ENCODE results near the gene WDR45B. TPM values are rescaled to one million over a fixed set of nuclear protein-coding genes. Genes with fewer than 3 reads are reported as not detected.
A peak's percentile ranks its signal among the peaks of the same experiment; 100 is the strongest.

WDR45B gene
- 40.7 TPM for total RNA-seq

DNA sequence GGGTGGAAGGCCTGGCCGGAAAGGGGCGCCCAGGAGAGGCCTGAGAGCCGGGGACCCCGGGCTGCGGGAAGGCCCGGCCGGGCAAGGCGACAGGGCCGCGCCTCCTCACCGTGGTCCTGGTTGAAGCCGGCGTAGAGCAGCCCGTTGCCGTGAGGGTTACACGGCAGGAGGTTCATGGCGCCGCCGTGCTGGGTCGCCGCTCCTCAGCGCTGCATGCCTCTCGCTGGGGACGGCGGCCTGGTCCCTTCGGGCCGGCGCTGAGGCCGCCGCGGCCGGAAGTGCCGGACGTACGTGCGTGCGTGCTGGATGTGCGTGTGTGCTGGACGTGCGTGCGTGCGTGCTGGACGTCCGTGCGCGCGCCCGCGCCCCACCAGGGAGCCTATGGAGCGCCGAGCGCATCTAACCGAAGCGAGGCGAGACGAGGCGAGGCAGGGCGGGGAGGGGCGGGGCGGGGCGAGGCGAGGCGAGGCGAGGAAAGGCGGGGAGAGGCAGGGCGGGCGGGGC is at the start of gene WDR45B:
TSS of gene WDR45B (minus strand) at position 280 of the 504 bp plus-strand sequence. CDS start at position 176, 104 bp downstream.
- no peaks in the 10 kb centered on the region for H3K27me3 ChIP-seq (ENCODE audit: control insufficient read depth in 3 of 3, insufficient read depth in 3 of 3, low read length in 3 of 3)
- H3K36me3 ChIP-seq (ENCODE audit: control insufficient read depth in 3 of 3, insufficient read depth in 3 of 3, low read length in 3 of 3): peaks cover 2 to 12% (median 12%) of the 10 kb centered on the region in 3 donors
- no peaks in the 10 kb centered on the region for H3K9me3 ChIP-seq (ENCODE audit: control insufficient read depth in 3 of 3, low read length in 3 of 3)
- H3K4me1 ChIP-seq (ENCODE audit: control insufficient read depth in 3 of 3, insufficient read depth in 3 of 3, low read length in 3 of 3): peaks cover 16 to 24% (median 17%) of the 10 kb centered on the region in 3 donors
- peak within 1 kb of the TSS; percentile 88 to 95 (median 94) for H3K9ac ChIP-seq (ENCODE audit: low read depth in 1 of 3, low read length in 3 of 3)
- peak within 1 kb of the TSS; percentile 93 for H3K27ac ChIP-seq (ENCODE audit: low read depth, low read length)
- peak within 1 kb of the TSS; percentile 85 to 95 (median 91) for H3K4me3 ChIP-seq (ENCODE audit: low read length in 3 of 3)

DNA sequence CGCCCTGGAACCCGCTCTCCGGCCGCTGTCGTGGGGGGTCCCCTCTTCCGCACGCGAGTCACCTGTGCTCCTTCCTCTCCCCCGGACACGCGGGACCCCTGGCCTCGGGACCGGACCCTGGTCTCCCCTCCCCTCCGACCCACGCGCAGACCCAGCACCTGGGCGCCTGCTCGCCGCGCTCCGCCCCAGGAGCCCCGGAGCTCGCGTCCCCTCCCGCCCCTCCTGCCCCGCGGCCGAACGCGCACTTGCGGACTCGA is 49.5 kb upstream of the WDR45B start:
- peak overlapping the region; percentile 51 to 72 (median 59) for H3K9ac ChIP-seq (ENCODE audit: low read depth in 1 of 3, low read length in 3 of 3)
- peak overlapping the region; percentile 60 to 79 (median 71) for H3K4me3 ChIP-seq (ENCODE audit: low read length in 3 of 3)
- H3K9me3 ChIP-seq (ENCODE audit: control insufficient read depth in 3 of 3, low read length in 3 of 3): peaks cover 0 to 2% (median 0%) of the 10 kb centered on the region in 3 donors
- peaks cover 0 to 7% (median 0%) of the 10 kb centered on the region in 3 donors for H3K36me3 ChIP-seq (ENCODE audit: control insufficient read depth in 3 of 3, insufficient read depth in 3 of 3, low read length in 3 of 3)
- peaks cover 15 to 23% (median 18%) of the 10 kb centered on the region in 3 donors for H3K4me1 ChIP-seq (ENCODE audit: control insufficient read depth in 3 of 3, insufficient read depth in 3 of 3, low read length in 3 of 3)
- H3K27ac ChIP-seq (ENCODE audit: low read depth, low read length): no peak overlapping the region
- H3K27me3 ChIP-seq (ENCODE audit: control insufficient read depth in 3 of 3, insufficient read depth in 3 of 3, low read length in 3 of 3): no peaks in the 10 kb centered on the region

DNA sequence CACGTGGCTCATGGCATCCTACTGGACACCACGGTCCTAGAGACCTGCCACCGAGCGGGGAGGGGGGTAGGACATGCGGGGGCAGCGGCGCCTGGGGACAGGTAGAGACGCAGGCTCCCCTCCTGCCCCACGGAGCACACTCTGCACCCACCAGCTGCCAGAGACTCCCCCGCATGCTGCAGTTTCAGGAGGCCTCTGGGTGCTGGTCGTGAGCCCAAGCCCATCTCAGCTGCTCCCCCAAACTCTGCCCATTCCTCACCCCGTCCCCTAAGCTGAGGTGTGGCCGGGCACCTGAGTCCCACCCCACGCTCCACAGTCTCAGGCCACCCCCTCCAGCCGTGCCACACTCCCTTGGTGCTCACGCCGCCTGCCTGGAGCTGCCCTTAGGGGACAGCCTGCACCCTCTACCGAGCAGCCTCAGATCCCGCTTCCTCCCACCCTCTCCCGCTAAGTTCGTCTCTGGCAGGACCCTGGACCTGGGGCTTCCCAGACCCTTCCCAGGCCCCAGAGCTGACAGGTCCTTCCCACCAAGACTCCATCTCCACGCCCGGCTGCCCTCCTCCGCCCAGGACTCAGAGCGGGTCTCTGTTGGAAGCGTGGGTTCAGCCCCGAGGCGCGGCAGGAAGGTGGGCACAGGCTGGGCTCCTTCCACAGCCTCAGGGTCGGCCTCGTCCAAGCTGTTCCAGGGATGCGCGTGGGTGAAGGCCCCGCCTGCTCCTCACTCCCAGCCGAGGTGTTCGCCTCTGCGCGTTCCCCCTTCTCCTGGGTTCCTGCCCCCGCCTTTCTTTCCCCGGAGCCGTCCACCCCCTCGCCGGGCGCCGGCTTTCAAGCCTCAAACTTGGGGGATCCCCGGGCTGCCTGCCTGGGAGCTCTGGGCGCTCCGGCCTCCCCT is 48.9 kb upstream of the WDR45B start:
- peaks cover 0 to 2% (median 0%) of the 10 kb centered on the region in 3 donors for H3K9me3 ChIP-seq (ENCODE audit: control insufficient read depth in 3 of 3, low read length in 3 of 3)
- peak overlapping the region; percentile 51 to 72 (median 59) for H3K9ac ChIP-seq (ENCODE audit: low read depth in 1 of 3, low read length in 3 of 3)
- peak overlapping the region; percentile 60 to 79 (median 71) for H3K4me3 ChIP-seq (ENCODE audit: low read length in 3 of 3)
- no peak overlapping the region for H3K27ac ChIP-seq (ENCODE audit: low read depth, low read length)
- peaks cover 0 to 7% (median 0%) of the 10 kb centered on the region in 3 donors for H3K36me3 ChIP-seq (ENCODE audit: control insufficient read depth in 3 of 3, insufficient read depth in 3 of 3, low read length in 3 of 3)
- peaks cover 15 to 23% (median 18%) of the 10 kb centered on the region in 3 donors for H3K4me1 ChIP-seq (ENCODE audit: control insufficient read depth in 3 of 3, insufficient read depth in 3 of 3, low read length in 3 of 3)
- H3K27me3 ChIP-seq (ENCODE audit: control insufficient read depth in 3 of 3, insufficient read depth in 3 of 3, low read length in 3 of 3): no peaks in the 10 kb centered on the region

DNA sequence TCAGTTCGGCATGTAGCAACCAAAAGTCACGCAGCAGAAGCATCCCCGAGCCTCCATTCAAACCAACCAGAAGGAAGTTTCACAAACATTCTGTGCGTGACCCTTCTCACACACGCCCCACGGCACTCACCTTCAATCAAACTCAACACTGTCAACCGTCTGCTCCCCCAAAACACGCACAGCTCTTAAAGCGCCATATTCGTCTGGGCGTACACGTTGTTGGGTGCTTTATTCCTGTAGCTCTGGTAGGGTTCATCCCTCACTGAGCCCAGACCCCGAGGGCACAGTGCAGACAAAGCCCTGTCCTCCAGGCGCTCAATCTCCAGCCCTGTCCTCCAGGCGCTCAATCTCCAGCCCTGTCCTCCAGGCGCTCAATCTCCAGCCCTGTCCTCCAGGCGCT is 48.0 kb upstream of the WDR45B start:
- Histone ChIP-seq H3K9ac (ENCODE audit: low read depth in 1 of 3, low read length in 3 of 3) (no peak overlapping the region), H3K4me1 (ENCODE audit: control insufficient read depth in 3 of 3, insufficient read depth in 3 of 3, low read length in 3 of 3) (peaks cover 15 to 23% (median 18%) of the 10 kb centered on the region in 3 donors), H3K4me3 (ENCODE audit: low read length in 3 of 3) (no peak overlapping the region), H3K36me3 (ENCODE audit: control insufficient read depth in 3 of 3, insufficient read depth in 3 of 3, low read length in 3 of 3) (peaks cover 0 to 10% (median 0%) of the 10 kb centered on the region in 3 donors), H3K27me3 (ENCODE audit: control insufficient read depth in 3 of 3, insufficient read depth in 3 of 3, low read length in 3 of 3) (no peaks in the 10 kb centered on the region), H3K9me3 (ENCODE audit: control insufficient read depth in 3 of 3, low read length in 3 of 3) (peaks cover 0 to 2% (median 0%) of the 10 kb centered on the region in 3 donors), H3K27ac (ENCODE audit: low read depth, low read length) (no peak overlapping the region)

DNA sequence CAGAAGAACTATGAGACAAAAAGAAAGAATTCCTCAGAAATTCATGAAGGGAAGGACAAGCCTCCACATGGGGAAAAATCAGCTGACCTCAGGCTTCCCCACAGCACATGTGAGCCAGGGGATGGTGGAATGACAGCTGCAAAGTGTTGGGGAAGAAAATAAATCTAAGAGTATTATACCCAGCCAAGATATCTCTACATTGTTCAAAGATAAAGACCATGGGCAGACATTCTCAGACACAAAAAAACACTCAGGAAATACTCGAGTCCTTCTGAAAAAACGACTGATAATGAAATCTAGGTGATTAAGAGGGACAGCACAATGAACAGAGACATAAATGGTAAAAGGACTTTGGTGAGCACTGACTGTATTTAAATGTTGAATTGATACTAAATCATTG is 46.4 kb upstream of the WDR45B start:
- Histone ChIP-seq H3K27me3 (ENCODE audit: control insufficient read depth in 3 of 3, insufficient read depth in 3 of 3, low read length in 3 of 3) (no peaks in the 10 kb centered on the region), H3K4me1 (ENCODE audit: control insufficient read depth in 3 of 3, insufficient read depth in 3 of 3, low read length in 3 of 3) (peaks cover 13 to 21% (median 18%) of the 10 kb centered on the region in 3 donors), H3K9ac (ENCODE audit: low read depth in 1 of 3, low read length in 3 of 3) (no peak overlapping the region), H3K36me3 (ENCODE audit: control insufficient read depth in 3 of 3, insufficient read depth in 3 of 3, low read length in 3 of 3) (peaks cover 0 to 12% (median 4%) of the 10 kb centered on the region in 3 donors), H3K4me3 (ENCODE audit: low read length in 3 of 3) (peak overlapping the region in 1 of 3 donors; percentile 2), H3K27ac (ENCODE audit: low read depth, low read length) (no peak overlapping the region), H3K9me3 (ENCODE audit: control insufficient read depth in 3 of 3, low read length in 3 of 3) (peaks cover 0 to 2% (median 0%) of the 10 kb centered on the region in 3 donors)

DNA sequence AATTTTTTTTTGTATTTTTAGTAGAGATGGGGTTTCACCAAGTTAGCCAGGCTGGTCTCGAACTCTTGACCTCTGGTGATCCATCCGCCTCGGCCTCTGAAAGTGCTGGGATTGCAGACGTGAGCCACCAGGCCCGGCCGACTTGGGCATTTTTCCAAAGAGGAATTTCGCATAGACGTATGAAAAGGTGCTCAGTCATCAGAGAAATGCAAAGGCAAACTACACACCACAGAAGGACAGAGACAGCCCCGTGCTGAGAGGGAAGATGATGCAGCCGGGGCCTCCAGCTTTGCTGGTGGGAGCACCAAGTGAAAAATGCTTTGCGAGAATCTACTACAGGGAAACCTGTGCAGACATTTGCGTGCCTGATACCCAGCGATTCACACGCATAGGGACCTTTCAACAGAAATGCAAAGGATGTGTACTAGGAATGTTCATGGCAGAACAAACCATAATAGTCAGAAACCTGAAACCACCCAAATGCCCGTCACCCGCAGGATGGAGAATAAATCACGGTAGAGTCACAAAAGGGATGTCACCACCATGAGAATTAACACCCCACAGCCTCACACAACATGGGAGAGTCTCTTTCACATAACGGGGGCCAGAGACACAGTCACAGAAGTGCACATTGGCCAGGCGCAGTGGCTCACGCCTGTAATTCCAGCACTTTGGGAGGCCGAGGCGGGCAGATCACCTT is 45.1 kb upstream of the WDR45B start:
- H3K27ac ChIP-seq (ENCODE audit: low read depth, low read length): no peak overlapping the region
- H3K27me3 ChIP-seq (ENCODE audit: control insufficient read depth in 3 of 3, insufficient read depth in 3 of 3, low read length in 3 of 3): no peaks in the 10 kb centered on the region

DNA sequence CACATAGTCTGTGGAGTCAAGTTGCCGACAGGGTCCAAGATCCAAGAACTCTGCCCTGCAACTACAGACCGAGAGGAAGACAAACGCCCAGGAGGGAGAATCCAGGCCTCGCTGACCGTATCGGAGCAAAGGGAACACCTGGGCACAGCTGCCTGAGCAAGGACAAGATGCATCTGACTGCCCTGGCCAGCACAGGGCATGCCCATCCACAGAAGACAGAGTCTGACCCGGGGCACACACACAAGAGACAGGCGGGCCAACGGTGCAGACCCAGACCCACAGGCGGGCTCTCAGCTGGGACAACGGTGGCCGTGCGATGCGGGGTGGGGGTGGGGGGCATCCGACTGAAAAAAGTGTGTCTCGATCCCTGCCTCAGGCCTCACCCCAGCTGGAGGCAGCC is 44.0 kb upstream of the WDR45B start:
- H3K27ac ChIP-seq (ENCODE audit: low read depth, low read length): no peak overlapping the region
- peaks cover 0 to 12% (median 4%) of the 10 kb centered on the region in 3 donors for H3K36me3 ChIP-seq (ENCODE audit: control insufficient read depth in 3 of 3, insufficient read depth in 3 of 3, low read length in 3 of 3)
- peaks cover 4 to 20% (median 13%) of the 10 kb centered on the region in 3 donors for H3K4me1 ChIP-seq (ENCODE audit: control insufficient read depth in 3 of 3, insufficient read depth in 3 of 3, low read length in 3 of 3)
- H3K27me3 ChIP-seq (ENCODE audit: control insufficient read depth in 3 of 3, insufficient read depth in 3 of 3, low read length in 3 of 3): no peaks in the 10 kb centered on the region
- H3K9ac ChIP-seq (ENCODE audit: low read depth in 1 of 3, low read length in 3 of 3): no peak overlapping the region
- H3K9me3 ChIP-seq (ENCODE audit: control insufficient read depth in 3 of 3, low read length in 3 of 3): peaks cover 0 to 2% (median 0%) of the 10 kb centered on the region in 3 donors
- H3K4me3 ChIP-seq (ENCODE audit: low read length in 3 of 3): no peak overlapping the region

More for the DNA sequence above, 45.1 kb upstream of the WDR45B start:
- peaks cover 0 to 2% (median 0%) of the 10 kb centered on the region in 3 donors for H3K9me3 ChIP-seq (ENCODE audit: control insufficient read depth in 3 of 3, low read length in 3 of 3)
- H3K4me3 ChIP-seq (ENCODE audit: low read length in 3 of 3): no peak overlapping the region
- no peak overlapping the region for H3K9ac ChIP-seq (ENCODE audit: low read depth in 1 of 3, low read length in 3 of 3)
- H3K4me1 ChIP-seq (ENCODE audit: control insufficient read depth in 3 of 3, insufficient read depth in 3 of 3, low read length in 3 of 3): peaks cover 6 to 18% (median 11%) of the 10 kb centered on the region in 3 donors
- peaks cover 0 to 12% (median 4%) of the 10 kb centered on the region in 3 donors for H3K36me3 ChIP-seq (ENCODE audit: control insufficient read depth in 3 of 3, insufficient read depth in 3 of 3, low read length in 3 of 3)

DNA sequence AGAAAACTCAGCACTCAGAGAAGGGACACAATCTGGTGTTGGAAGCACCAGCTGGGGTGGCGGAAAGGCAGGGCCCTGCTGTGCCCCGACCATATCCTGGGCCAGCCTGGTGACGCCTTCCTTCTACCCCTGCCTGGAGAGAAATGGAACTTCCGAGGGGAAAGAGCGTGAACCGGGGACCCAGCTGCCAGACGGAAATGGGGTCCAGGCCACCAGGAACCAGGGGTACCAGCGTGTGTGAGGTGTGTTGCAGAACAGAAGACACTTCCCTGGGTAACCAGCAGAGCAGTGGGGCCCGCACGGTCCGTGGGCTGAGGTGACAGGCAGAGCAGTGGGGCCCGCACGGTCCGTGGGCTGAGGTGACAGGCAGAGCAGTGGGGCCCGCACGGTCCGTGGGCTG is 43.5 kb upstream of the WDR45B start:
- H3K9me3 ChIP-seq (ENCODE audit: control insufficient read depth in 3 of 3, low read length in 3 of 3): peaks cover 0 to 2% (median 0%) of the 10 kb centered on the region in 3 donors
- no peak overlapping the region for H3K27ac ChIP-seq (ENCODE audit: low read depth, low read length)
- no peak overlapping the region for H3K4me3 ChIP-seq (ENCODE audit: low read length in 3 of 3)
- peaks cover 0 to 12% (median 4%) of the 10 kb centered on the region in 3 donors for H3K36me3 ChIP-seq (ENCODE audit: control insufficient read depth in 3 of 3, insufficient read depth in 3 of 3, low read length in 3 of 3)
- H3K4me1 ChIP-seq (ENCODE audit: control insufficient read depth in 3 of 3, insufficient read depth in 3 of 3, low read length in 3 of 3): peaks cover 3 to 19% (median 12%) of the 10 kb centered on the region in 3 donors
- H3K9ac ChIP-seq (ENCODE audit: low read depth in 1 of 3, low read length in 3 of 3): no peak overlapping the region
- H3K27me3 ChIP-seq (ENCODE audit: control insufficient read depth in 3 of 3, insufficient read depth in 3 of 3, low read length in 3 of 3): no peaks in the 10 kb centered on the region

DNA sequence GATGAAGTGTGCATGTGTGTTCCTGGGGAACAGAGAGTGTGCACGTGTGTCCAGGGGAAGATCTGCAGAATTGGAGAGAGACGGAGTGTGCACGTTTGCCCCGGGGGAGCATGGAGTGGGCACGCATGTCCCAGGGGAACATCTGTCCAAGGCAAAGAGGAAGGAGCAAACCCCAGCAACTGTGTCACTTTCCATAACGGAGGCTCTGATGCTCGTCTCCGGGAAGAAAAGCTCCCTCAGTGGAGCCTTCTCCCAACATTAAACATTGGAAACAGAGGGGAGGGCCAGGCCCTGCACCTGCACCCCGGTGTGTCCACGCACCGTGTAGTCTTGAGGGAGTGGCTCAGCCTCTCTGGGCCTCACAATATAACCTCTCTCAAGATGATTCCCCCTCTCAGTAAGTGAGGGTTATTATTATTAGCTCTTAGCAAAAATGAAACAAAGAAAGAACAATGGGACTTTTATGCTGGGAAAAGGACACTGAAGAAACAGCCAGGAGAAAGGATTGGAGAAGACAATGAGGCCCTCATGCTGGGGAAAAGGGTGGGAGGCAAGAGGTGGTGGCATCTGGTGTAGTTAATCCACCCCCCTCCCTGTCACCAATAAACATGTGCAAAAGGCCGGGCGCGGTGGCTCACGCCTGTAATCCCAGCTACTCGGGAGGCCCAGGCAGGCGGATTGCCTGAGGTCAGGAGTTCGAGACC is 42.7 kb upstream of the WDR45B start:
- Histone ChIP-seq H3K9ac (ENCODE audit: low read depth in 1 of 3, low read length in 3 of 3) (no peak overlapping the region), H3K4me1 (ENCODE audit: control insufficient read depth in 3 of 3, insufficient read depth in 3 of 3, low read length in 3 of 3) (peaks cover 6 to 21% (median 13%) of the 10 kb centered on the region in 3 donors), H3K27ac (ENCODE audit: low read depth, low read length) (no peak overlapping the region), H3K36me3 (ENCODE audit: control insufficient read depth in 3 of 3, insufficient read depth in 3 of 3, low read length in 3 of 3) (peaks cover 0 to 12% (median 4%) of the 10 kb centered on the region in 3 donors), H3K27me3 (ENCODE audit: control insufficient read depth in 3 of 3, insufficient read depth in 3 of 3, low read length in 3 of 3) (no peaks in the 10 kb centered on the region), H3K9me3 (ENCODE audit: control insufficient read depth in 3 of 3, low read length in 3 of 3) (peaks cover 0 to 2% (median 0%) of the 10 kb centered on the region in 3 donors), H3K4me3 (ENCODE audit: low read length in 3 of 3) (no peak overlapping the region)

All from skeletal muscle tissue (tissue), 4 donors.